ENCODE data around the gene ANO1. TPM values are rescaled to one million over a fixed set of nuclear protein-coding genes. Genes with fewer than 3 reads are reported as not detected.

ANO1 gene
- total RNA-seq, 1 donor from 2014 or later: 75.5 TPM

DNA sequence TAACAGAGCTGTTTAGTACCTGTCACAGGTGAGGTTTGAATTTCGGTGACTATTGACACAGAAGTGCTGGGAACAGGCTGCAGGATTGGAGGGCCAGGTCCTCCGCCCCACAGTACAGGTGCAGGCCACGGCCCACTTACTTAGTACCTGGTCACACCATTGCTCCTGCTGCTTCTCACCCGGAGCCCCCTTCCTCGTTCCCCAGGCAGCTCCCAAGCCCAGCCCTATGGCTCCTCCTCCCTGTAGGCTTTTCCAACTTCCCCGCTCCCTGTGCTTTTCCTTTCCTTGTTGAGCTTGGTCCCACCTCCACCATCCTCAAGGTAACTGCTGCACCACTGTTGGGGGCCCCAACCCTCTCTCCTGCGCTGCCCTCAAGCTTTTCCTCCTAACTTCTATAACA lies 27.9 kb upstream of the ANO1 start:
- DNase-seq (ENCODE audit: low spot score): no peak

DNA sequence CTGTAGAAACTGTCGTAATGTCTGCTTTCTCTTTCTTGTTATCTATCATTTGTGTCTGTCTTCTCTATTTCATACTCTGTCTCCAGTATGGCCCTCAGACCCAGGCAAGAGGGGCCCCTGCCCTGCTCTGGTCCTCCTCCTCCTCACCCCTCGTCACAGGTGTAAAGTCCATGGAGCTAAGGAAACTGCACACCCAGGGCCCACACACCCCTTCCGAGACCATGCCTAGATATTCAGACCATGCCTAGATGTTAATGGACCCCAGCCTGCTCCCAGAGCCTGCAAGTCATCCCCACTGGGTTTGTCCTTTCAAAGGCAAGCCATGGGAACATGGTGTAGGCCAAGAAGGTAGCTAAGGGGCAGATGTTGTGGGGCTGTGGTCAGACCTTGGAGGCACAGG lies 24.1 kb upstream of the ANO1 start:
- DNase-seq (ENCODE audit: low spot score): no peak

DNA sequence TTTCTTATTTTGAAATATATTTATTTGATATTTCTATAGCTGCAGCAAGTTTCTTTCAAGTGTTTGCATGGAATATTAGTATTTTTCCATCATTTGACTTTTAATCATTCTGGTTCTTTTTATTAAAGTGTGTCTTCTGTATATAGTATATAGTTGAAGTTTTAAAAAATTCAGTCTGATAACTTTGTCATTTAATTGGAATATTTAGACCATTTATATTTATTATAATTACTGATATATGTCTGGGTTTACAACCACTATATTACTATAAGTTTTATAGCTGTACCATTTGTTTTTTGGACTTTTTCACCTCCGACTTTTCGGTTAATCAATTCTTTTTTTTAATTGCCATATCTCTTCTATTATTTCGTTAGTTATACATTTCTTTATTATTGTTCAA lies 22.7 kb upstream of the ANO1 start:
- no peak for DNase-seq (ENCODE audit: low spot score)

DNA sequence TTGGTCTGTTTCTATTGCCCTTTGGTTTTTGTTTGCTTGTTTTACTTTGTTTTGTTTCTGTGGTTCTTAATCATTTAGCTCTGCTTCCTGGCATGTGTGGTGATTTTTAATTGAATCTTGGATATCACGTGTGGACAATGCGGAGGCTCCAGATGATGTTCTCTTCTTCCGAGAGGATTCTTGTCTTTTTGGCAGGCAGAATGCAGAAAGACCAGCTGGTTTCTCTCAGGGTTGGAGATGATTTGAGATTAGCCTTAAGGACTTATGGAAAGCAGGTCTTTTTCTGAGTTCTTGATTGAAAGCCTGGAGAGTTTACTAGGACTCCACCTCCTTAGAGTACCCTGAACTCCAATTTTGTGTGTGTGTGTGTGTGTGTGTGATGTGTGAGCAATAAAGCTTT lies 21.0 kb upstream of the ANO1 start:
- DNase-seq (ENCODE audit: low spot score): no peak

DNA sequence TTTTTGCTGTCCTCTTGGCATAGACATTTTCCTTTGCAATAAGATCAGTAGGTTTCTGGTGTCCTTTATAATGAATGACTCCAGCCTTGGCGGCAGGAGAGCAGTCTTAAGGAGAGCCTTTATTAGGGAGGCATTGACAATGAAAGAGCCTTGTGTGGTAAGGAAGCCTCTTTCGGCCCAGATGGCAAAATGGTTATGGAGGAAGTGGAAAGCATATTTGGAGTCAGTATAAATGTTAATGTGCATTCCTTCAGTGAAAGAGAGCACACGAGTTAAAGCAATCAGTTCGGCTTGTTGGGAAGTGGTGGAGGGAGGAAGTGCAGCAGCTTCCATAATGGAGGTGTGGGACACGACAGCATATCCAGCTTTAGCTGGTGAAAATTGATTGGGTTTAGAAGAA lies 18.1 kb upstream of the ANO1 start:
- DNase-seq (ENCODE audit: low spot score): no peak

DNA sequence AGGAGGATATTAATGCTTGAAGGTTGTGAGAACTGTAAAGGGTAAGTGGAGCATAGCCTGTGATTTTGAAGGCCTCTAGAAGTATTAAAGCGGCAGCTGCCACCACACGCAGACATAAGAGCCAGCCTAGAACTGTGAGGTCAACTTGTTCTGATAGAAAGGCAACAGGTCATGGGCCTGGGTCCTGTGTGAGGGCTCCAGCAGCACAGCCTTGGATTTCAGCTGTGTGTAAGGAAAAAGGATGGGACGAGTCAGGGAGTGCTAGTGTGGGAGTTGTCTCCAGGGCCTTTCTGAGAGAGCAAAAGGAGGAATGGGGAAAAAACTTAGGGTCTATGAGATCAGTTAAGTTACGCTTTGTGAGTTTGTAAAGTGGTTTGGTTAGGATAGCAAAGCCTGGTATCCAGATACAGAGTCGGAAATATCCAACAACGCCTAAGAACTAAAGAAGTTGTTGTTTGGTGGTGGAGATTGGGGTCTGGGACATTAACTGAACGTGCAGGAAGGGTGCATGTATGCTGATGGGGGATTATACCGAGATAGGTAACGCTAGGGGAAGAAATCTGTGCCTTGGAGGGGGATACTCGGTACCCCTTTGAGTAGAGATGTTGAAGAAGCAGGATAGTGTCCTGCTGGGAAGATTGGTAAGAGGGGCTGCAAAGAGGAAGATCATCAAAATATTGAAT lies 17.4 kb upstream of the ANO1 start:
- no peak for DNase-seq (ENCODE audit: low spot score)

DNA sequence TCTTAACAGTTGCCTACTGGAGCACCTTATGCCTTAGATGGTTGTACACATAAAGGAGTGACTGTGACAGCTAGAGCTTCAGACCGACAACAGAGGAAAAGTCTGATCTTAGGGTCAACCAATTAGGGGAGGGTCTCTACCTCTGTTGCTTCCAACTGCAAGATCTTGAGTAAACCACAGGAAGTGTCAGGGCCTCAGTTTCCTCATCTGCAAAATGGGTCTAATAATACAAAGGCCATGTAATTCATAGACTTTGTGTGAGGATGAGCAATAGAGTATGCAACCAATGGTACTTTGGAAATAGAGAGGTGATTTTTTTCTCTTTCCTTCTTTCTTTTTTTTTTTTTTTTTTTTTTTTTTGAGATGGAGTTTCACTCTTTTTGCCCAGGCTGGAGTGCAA lies 16.4 kb upstream of the ANO1 start:
- no peak for DNase-seq (ENCODE audit: low spot score)

DNA sequence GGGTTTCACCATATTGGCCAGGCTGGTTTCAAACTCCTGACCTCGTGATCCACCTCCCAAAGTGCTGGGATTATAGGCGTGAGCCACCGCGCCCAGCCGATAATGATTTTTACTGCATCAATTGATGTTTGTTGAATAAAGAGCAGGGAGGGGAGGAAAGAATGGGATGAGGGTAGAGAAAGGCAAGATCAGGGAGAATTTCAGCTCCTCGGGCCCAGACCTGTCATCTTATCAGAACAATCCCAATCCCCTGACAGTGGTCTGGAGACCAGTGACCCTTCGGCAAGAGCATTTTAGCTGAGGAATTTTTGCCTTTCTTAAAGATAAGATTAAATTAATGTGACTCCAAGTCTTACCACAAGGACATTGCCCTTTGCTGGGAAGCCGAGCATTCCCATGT lies 15.0 kb upstream of the ANO1 start:
- no peak for DNase-seq (ENCODE audit: low spot score)

DNA sequence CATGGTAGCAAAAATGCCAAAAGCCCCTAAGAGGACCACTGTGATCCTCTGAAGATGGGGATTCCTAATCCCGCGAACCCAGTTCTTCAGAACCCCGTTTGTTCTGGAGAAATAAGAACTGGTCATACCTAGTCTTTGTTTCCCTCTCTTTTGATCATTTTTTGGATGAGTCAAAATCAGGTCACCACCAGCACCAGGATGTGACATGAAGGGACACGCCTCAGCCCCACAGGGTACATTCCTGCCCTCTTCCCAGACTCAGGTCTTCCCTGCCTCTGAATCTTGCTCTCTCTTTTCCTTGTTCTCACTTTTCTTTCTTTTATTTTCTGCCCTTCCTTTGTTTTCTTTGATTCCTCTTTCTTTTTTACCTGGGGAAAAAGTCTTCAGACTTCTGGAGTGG lies 14.6 kb upstream of the ANO1 start:
- DNase-seq (ENCODE audit: low spot score): no peak

DNA sequence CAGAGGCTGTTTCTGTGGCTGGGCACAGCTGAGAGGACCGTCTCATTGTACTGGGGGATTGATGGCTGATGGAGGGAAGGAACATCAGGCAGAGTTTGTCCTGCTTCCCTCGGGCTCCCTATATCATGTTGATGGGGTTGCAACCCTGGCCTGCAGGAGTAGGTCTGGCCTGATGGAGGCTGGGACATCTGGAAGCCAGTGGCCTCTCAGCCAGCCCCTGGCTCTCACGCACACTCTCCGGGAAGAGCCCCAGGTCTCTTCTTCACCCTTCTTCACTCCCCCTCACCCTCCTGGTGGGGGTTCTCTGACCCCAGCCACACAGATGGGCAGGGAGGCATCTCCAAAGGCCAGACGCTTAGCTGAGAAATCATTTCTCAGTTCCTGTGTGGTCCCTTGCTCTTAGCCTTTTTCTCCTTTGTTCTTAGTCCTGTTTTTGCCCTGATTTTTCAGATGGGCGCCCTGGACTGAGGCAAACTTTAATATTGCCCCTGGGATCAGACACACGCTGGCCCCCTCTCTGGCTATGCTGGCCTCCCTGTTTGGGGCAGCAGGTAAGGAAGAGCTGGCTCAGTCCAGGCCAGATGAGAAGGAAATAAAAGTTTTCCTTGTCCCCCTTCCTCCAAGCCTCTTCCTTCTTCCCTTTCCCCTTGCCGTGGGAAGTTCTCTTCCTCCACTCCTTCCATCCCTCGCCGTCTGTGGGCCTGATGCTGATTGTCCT lies 13.9 kb upstream of the ANO1 start:
- peak; percentile 34 for DNase-seq (ENCODE audit: low spot score)

DNA sequence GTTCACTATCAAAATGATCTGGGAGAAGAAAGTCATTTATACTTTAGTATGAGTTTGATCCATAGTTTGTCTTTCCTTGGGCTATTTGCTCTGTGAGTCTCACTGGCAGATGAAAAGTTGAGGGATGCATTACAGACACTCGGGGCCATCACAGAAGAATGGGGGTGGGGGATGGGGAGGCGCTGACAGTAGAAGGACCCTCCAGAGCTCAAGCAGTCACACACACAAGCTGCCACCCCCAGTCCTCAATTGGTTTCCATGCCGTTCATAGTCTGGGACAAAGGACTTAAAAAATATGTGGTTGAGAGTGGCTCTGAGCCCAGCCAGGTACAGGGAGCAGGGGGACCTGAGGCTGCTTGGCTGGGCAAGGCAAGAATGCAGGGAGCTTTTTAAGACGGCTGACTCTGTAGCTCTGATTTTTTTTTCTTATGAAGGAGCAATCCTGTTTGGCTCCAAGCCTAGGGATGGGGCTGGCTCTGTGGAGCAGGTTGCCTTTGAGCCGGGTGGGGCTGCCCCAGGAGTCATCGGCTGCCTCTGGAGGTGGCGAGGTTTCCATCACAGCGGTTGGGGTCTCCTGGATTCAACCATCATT lies 13.3 kb upstream of the ANO1 start:
- DNase-seq (ENCODE audit: low spot score): peak; percentile 37

DNA sequence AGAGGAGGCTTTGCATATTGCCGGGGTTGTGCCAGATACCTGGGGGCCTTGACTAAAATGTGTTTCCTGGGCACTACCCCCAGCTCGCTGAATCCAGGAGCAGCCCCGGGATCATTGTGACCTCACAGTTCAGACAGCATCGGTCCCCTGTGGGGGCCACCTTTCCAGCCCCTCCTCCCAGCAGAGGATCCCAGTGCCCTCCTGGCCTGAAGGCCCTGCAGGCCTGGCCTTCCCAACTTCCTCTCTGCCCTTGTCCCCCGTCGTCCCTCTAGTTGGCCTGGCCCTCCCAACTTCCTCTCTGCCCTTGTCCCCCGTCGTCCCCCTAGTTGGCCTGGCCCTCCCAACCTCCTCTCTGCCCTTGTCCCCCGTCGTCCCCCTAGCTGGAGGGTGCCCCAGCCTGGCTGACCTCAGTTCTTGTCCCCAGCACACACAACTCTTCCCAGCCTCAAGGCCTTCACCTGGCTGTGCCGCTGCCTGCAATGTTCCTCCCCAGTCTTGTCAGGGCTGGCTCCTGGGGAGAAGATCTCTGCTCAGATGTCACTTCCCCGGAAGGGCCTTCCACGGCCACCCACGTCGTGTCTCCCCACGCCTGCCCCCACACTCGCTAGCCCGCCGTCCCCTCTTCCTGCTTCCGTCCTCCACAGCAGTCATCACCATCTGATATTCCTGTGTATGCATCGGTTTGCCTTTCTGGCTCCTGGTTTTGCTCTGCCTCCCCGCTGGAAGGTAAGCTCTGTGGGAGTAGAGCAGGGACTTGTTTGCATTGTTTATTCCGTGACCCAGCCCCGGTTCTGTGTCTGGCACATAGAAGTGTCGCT lies 12.6 kb upstream of the ANO1 start:
- peak; percentile 37 for DNase-seq (ENCODE audit: low spot score)

DNA sequence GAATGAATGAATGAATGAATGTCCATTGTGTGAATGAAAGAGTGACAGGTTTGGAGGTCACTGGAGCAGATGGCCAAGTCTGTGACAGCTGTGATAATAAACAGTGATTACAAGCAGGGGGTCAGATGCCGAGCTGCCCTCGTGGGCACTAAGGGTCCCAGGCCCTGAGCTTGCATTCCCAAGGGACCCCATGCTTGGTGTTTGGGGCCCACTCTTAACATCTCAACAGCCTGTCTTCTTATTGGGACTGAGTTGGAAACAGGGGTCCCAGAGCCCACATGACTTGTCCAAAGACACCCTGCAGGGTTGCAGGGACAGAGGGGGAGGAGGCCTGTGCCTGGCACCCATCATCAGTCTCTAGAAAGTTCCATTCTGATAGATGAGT lies 12.0 kb upstream of the ANO1 start:
- DNase-seq (ENCODE audit: low spot score): peak; percentile 31

DNA sequence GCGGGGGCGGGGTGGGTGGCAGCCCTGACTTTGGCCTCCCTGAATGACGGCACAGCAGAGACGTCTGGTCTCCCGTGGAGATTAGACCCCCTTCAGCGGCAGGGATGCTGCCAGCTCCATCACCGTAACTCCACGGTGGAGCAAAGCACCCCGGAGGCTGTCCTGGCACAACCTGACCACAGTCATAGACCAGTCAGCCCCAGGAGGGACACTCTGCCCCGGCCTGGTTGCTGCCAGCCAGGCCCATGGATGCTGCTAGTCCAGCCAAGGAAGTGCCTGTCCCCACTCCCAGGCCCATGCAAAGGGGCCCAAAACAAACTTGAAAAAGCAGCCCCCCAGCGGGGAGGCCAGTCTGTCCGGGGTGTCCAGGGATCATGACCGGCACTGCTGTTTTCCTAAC lies 11.5 kb upstream of the ANO1 start:
- DNase-seq (ENCODE audit: low spot score): peak; percentile 36

DNA sequence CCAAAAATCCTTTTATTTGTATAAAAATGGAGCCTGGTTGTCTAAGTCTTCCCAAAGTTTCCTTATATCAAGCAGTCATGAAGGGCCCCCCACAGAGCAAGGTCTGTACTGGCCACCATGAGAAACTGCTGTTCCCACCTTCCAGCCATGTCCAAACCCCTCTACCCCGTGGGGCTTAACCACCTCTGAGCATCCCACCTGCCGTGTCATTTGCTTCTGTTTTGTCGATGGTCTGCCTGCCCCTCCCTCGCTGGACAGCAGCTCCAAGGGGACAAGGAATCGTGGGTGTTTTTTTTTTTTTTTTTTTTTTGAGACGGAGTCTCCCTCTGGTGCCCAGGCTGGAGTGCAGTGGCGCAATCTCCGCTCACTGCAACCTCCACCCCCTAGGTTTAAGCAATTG lies 11.1 kb upstream of the ANO1 start:
- peak; percentile 32 for DNase-seq (ENCODE audit: low spot score)

DNA sequence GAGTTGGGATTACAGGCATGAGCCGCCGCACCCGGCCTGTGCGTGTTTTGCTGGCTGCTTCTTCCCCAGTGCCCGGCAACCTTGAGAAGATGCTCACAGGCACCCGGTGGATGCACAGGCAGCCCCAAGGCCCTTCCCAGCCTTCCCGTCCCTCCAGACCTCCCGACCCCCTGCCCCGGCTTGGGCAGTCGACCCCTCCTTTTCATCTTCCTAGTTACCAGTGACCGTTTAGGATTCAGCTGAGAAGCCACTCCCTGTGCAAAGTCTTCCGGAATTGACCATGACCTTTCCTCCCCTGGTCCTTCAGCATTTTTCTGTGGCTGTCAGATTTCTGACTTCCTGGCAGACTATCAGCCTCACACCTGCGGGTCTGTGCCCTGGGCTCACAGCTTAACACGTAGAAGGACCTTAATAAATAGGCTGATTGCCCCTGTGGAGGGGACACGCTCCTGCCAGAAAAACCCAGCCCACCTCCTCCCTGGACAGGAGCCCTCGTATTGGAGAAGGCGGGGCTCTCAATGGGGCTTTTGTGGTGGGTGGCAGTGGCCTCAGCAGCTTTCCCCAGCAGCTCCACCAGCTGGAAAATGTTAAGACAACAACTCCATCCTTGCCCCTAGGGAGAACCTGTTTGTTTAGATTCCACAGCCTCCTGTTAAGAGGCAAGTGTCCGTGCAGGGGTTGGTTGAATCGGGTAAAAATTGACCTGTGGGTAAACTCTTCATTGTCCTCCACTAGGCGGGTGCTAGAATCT lies 10.4 kb upstream of the ANO1 start:
- peak; percentile 42 for DNase-seq (ENCODE audit: low spot score)

DNA sequence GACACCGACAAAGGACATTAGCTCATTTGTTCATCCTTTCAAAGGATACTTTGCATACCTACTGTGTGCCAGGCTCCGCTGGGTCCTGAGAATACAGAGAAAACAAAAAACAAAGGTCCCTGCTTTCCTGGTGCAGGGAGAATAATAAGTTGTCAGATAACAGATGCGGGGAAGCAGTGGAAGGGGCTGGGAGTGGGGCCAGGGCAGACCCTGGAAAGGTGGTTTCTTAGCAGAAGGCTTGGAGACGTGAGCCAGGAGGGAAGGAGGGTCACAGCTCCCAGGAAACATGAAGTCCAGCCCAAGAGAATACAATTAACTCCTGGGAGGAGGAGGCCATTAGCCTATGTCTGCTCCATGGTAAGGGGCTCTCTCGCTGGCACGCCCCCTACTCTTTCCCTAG lies 9.8 kb upstream of the ANO1 start:
- DNase-seq (ENCODE audit: low spot score): peak; percentile 29

DNA sequence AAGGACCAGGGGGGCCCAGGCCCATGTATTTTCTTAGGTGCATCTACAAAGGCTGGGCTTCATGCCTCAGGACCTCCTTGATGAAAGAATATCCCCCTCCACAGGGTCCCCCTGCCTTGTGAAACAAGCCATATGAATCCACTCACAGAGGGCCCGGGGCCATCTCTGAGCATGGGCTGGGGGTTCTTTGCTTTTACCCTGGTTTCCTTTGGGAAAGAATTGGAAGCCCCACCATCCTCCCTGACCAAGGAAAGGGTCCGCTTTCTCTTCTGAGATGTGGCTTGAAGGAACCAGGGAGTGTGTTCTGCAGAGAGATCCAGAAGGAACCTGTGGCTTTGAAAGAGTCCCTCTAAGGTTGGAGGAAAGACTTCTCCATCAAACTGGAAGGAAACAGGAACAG lies 9.2 kb upstream of the ANO1 start:
- DNase-seq (ENCODE audit: low spot score): no peak

DNA sequence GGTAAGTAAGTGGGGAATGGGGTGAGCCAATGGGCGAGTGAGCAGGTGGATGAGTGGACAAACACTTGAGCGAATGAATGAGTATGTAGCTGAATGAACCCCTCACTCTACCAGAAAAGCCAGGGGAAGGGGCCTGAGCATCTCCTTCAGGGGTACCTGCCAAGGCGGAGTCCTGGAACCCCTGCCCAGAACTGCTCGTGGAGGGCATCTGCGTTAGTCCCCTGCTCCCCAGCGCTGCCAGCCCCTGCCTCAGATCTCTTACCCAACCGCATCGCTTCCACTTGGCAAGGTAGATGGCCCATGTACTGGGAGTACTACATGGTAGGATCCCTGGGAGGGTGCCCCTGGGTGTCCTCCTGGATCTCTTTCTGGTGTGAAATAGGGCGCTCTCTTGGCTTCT lies 7.4 kb upstream of the ANO1 start:
- peak; percentile 13 for DNase-seq (ENCODE audit: low spot score)

DNA sequence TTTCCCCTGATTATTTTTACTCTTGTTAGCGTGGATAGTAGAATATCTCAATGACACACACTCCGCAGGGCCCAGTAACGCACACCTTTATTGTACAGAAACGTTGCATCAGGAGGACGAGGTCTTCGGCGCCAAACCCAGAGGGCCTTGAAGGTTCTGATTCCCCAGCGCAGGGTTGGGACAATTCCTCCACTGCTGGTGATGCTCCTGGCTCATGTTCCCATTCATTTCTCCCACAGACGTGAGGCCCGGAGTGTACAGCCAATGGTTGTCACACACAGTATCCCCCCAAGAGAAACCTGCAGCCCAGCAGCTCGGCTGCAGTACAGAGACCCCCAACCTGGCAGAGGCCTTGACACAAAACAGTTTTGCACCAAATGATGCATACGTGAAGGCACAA lies 6.1 kb upstream of the ANO1 start:
- DNase-seq (ENCODE audit: low spot score): peak; percentile 37

DNA sequence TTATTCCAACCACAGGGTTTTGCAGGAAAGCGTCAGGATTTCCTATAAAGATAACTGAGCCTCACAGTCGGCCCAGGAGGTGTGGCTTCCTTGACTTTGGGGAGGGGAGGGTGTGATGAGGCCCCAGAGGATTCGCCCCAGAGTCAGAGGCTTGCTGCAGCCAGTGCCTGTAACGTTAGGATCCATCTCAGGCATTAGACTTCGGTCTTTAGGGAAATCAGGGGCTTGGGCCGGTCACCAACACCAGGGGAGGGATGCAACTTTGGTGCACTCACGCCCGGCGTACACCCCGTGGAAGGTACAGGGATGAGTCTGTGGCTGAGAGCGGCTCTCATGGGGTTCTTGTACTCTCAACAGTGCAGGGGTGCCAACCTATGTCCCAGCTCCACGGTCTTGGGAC lies 5.7 kb upstream of the ANO1 start:
- peak; percentile 39 for DNase-seq (ENCODE audit: low spot score)
